GM18498 (cell line): ENCODE results near the gene MCUB.

Experiments
- ATAC-seq: cut with Tn5 transposase; IDR thresholded peaks from one replicate; pipeline ENCODE4 v1.9.1; 2021; ENCODE audit warnings: mild to moderate bottlenecking, moderate library complexity; ENCODE audit not compliant: unreplicated experiment

The MCUB gene

GRCh38 chr4:109723110-109723509 is 163.1 kb downstream of the MCUB start:
- ATAC-seq: no peak

DNA sequence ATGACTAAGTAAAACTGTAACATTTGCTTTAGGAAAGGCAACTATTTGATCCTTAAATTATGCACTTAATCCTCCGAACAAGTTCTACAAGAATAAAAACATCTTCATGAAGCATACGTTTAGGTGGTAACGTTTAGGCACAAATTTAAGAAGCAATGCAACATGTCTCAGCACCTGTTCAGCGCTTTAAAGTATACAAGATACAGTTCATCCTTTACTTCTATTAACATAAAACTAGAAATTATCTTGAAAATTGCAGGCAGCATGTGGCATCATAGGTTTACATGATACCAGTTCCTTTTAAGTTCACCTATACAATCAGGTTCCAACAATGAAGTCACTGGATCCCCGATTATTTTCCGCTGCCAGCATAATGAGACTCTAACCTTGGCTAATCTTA is 168.3 kb downstream of the MCUB start:
- ATAC-seq: no peak

GRCh38 chr4:109729117-109729717 is 169.2 kb downstream of the MCUB start:
- ATAC-seq: no peak

DNA sequence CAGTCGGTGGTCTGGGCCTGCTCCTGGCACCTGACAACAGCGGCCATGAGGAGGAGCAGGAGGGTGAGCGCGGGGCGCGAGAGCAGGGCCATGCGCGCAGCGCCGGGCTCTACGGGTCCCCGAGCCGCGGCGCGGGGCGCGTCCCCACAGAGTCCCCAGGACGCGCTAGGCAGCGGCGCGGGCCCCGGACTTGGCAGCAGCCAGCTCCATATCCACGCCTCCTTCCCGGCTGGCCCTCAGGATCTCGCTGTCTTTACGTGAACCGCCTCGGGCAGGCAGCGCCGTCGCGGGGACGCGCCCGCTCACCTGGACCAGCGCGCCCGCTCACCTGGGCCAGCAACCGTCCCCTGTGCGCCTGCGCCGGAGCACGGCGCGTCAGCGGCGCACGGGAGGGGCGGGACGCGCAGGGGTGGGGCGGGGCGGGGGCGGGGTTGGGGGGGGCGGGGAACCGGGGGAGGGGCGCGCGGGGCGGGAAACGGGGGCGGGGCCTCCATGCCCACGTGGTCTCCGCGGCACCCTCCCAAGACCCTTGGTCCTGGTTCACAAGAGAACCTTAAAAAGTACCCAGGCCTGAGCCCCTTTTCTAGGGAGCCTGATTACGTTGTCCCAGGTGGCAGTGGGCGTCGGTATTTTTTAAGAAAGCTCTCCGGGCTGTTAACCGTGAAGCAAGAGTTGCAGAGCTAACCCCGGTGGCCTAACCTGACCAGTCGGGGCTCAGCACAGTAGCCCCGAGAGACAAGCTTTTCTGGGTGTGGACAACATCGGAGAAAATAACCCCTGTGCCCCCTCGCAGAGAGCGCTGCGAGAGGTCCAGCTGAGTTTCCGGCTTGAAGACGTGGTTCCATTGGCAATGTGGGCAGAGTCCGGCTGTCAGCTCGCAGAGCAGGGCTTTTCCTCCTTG is 169.9 kb downstream of the MCUB start, which contains the start of gene PLA2G12A:
Gene PLA2G12A (minus strand): TSS at position 353 of the 901 bp plus-strand sequence. CDS start 261 bp downstream, at position 92.
- peak; percentile 89 for ATAC-seq

DNA sequence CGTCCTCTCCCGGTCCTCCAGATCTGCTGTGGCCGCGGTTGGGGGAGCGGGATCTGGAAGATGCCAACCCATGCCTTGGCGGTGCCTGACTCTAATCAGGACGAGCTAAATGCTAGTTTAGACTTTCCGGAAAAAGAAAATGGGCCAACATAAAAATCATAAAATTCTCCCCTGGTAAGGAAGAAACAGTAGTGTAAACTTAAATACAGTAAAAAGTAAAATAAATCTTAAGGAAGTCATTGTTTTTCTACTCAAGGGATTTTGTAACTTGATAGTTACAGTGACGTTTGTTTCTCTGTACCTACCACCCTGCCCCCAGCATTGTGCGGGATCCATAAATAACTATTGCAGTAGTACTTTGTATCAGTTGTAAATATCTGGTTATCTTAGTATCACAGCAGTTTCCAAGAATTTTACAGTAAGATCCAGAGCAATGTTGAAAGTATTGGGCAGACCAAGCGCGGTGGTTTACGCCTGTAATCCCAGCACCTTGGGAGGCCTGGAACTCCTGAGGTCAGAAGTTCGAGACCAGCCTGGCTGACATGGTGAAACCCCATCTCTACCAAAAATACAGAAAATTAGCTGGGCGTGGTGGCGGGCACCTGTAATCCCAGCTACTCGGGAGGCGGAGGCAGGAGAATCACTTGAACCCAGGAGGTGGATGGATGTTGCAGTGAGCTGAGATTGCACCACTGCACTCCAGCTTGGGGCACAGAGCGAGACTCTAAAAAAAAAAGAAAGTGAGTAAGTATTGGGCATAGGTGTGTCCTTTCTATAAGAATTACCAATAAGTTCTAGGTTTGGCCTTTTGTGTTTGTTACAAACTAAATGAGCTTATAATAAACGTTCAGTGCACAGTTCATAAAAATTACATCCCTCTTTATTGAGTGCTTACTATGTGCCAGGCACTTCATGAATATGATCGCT is 170.8 kb downstream of the MCUB start:
- no peak for ATAC-seq

DNA sequence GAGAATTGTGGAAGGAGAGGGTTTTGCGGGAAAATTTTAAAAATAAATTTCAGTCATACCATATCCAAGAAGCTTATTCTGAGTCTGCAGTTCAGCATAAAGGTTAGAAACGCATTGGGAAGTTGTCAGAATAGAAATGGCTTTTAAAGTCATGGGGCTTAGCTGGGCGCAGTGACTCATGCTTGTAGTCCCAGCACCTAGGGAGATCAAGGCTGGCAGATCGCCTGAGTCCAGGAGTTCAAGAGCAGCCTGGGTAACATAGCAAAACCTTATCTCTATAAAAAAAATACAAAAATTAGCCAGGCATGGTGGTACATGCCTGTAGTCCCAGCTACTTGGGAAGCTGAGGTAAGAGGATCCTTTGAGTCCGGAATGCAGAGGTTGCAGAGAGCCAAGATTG is 173.7 kb downstream of the MCUB start:
- ATAC-seq: no peak

DNA sequence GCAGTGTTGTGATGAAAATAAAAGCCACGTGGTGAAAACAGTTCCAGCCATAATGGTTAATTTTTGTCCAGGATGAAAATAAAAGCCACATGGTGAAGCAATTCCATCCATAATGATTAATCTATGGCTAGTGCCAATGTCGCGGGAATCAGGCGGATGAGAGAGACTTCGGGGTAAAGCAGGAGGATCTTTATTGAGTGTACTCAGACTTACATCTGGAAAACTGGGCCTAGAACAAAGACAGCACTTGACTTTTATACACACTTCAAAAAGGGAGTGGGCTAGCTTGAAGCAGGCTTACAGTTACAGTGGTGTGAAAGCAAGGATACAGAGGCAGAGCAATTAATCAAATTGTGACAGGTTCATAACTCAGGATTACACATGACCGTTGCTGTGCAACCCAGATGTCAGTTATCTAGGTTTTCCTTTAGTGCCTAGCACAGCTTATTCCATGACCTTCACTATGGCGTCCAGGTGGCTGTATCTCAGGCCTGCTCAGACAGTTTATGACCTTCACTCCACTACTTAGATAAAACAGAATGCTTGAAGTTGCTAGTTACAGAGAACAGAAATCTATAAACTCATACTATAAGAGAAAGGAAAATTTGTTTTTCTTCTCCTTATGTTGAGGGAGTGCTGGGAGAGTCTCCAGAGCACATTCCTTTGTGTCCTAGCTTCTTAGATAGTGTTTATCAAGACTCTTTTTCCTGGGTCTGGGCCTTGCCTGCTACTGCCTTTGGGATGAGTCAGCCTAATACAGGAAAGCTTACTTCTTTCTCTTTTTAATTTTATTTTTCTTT is 175.7 kb downstream of the MCUB start:
- no peak for ATAC-seq
